Keratinocyte (primary cell): ENCODE data around the gene ANXA11. TPM values are rescaled to one million over a fixed set of nuclear protein-coding genes. Genes with fewer than 3 reads are reported as not detected.

ENCODE experiments used
- DNase-seq: peaks from one replicate; pipeline ENCODE4 v3.0.0-alpha.2; 2011; ENCODE audit warnings: low read depth, missing footprints, low spot score
- FAIRE-seq: peaks from 2 replicates; lab custom pipeline; 2011; peaks lifted over from hg19 to GRCh38; lab: Jason Lieb, UNC
- H2AFZ ChIP-seq: 2 replicates; pipeline ENCODE4 v1.6.0; 2012; ENCODE audit warnings: low read length, control low read depth, inconsistent platforms; ENCODE audit not compliant: control insufficient read depth
- H3K27ac ChIP-seq: 2 replicates; pipeline ENCODE4 v1.5.1; 2011; ENCODE audit warnings: low read length; ENCODE audit not compliant: control insufficient read depth, insufficient read depth
- H3K27me3 ChIP-seq: 3 replicates; pipeline ENCODE4 v1.6.0; 2011; ENCODE audit warnings: low read length; ENCODE audit not compliant: control insufficient read depth, insufficient read depth; ENCODE audit errors: extremely low read depth
- H3K36me3 ChIP-seq, 2 experiments: 2 replicates in 1 of 2; 3 replicates in 1 of 2; pipeline ENCODE4 v1.5.1; 2011; ENCODE audit warnings: low read length in 2 of 2, mild to moderate bottlenecking in 1 of 2; ENCODE audit not compliant: control insufficient read depth in 2 of 2, insufficient read depth in 2 of 2; ENCODE audit errors: extremely low read depth in 1 of 2
- H3K4me1 ChIP-seq: 3 replicates; pipeline ENCODE4 v1.5.1; 2011; ENCODE audit warnings: low read length; ENCODE audit not compliant: control insufficient read depth, insufficient read depth; ENCODE audit errors: extremely low read depth
- H3K4me2 ChIP-seq: 3 replicates; pipeline ENCODE4 v1.6.0; 2011; ENCODE audit warnings: low read depth, low read length; ENCODE audit not compliant: control insufficient read depth, insufficient read depth; ENCODE audit errors: extremely low read depth
- H3K4me3 ChIP-seq, 3 experiments: fragments of 200-600 bp in 1 of 3; sonication (generic) in 1 of 3; 2 replicates in 2 of 3; 3 replicates in 1 of 3; pipeline ENCODE4 v1.5.1; 2011 to 2016; ENCODE audit warnings: low read length in 3 of 3, mild to moderate bottlenecking in 3 of 3, control low read depth in 2 of 3, inconsistent platforms in 1 of 3, low read depth in 1 of 3, mixed read lengths in 1 of 3, mixed run types in 1 of 3, moderate library complexity in 1 of 3; ENCODE audit not compliant: control insufficient read depth in 2 of 3, insufficient read depth in 2 of 3; ENCODE audit errors: extremely low read depth in 1 of 3
- H3K79me2 ChIP-seq: 2 replicates; pipeline ENCODE4 v1.6.0; 2012; ENCODE audit warnings: low read length; ENCODE audit not compliant: control insufficient read depth, insufficient read depth
- H3K9ac ChIP-seq: 3 replicates; pipeline ENCODE4 v1.6.0; 2011; ENCODE audit warnings: low read length; ENCODE audit not compliant: control insufficient read depth, insufficient read depth; ENCODE audit errors: extremely low read depth
- H3K9me1 ChIP-seq: 3 replicates; pipeline ENCODE4 v1.6.0; 2011; ENCODE audit warnings: low read length; ENCODE audit not compliant: control insufficient read depth, insufficient read depth; ENCODE audit errors: extremely low read depth
- H3K9me3 ChIP-seq: 2 replicates; pipeline ENCODE4 v1.5.1; 2012; ENCODE audit warnings: low read depth, low read length; ENCODE audit not compliant: control insufficient read depth
- H4K20me1 ChIP-seq: 3 replicates; pipeline ENCODE4 v1.6.0; 2011; ENCODE audit warnings: low read length; ENCODE audit not compliant: control insufficient read depth, insufficient read depth; ENCODE audit errors: extremely low read depth
- CTCF ChIP-seq, 3 experiments: IDR thresholded peaks in 1 of 3; conservative IDR thresholded peaks in 1 of 3; optimal IDR thresholded peaks in 1 of 3; 2 replicates in 2 of 3; 3 replicates in 1 of 3; pipeline versions ENCODE3 to v1.5.1; 2011; ENCODE audit warnings: low read length in 3 of 3, mild to moderate bottlenecking in 3 of 3, moderate library complexity in 2 of 3, control low read depth in 1 of 3, inconsistent platforms in 1 of 3; ENCODE audit not compliant: insufficient read depth in 2 of 3; ENCODE audit errors: extremely low read depth in 1 of 3
- EZH2 ChIP-seq: IDR thresholded peaks from one replicate; pipeline ENCODE4 v1.6.1; 2012; ENCODE audit warnings: inconsistent platforms, mild to moderate bottlenecking, low read length, moderate library complexity
- dilution Hi-C: fragments of 300-500 bp; cut with MboI; formaldehyde crosslinking; loops from one replicate; pipeline ENCODE4 v1.7.0; 2020; ENCODE audit warnings: low sequenced_read_pairs; ENCODE audit not compliant: extremely low pct_ligation_motif_present
- polyA plus RNA-seq, 5 experiments: library from polyadenylated mRNA; depleted of rRNA in 3 of 5; stranded (reverse) in 3 of 5; stranded (forward) in 1 of 5; unstranded in 1 of 5; fragments of >200 nt; gene quantifications; 1 replicate in 1 of 5; 2 replicates in 3 of 5; 3 replicates in 1 of 5; pipeline versions ENCODE4 v1.2.1 to v1.2.3, GENCODE V29; 2011 to 2012; ENCODE audit warnings: missing spikeins in 2 of 5, low read depth in 1 of 5, low replicate concordance in 1 of 5

ANXA11 gene
- polyA plus RNA-seq, 1 donor (not counting 4 experiments of a cell fraction or from before 2014, with no cell fraction given): 97.9 TPM

- H3K27me3 ChIP-seq: no peaks in the 10 kb centered on the region
- TF ChIP-seq CTCF (optimal IDR thresholded peaks at IDR 0.05 in 1 of 3, IDR thresholded peaks at IDR 0.05 in 1 of 3, conservative IDR thresholded peaks at IDR 0.05 in 1 of 3; ENCODE audit: extremely low read depth in 1 of 3, insufficient read depth in 2 of 3, low read length in 3 of 3): no peak
- TF ChIP-seq EZH2: no peak
- H2AFZ ChIP-seq: no peak overlapping the region
- DNase-seq (no peak), FAIRE-seq (no peak)
- no peaks in the 10 kb centered on the region for H3K4me1 ChIP-seq
- H3K79me2 ChIP-seq: peaks cover 90% of the 10 kb centered on the region
- peaks cover 2% of the 10 kb centered on the region for H3K9me1 ChIP-seq
- H3K9me3 ChIP-seq: no peaks in the 10 kb centered on the region
- H4K20me1 ChIP-seq: peaks cover 17% of the 10 kb centered on the region
- no peak overlapping the region for H3K4me3 ChIP-seq
- H3K9ac ChIP-seq: no peak overlapping the region
- H3K27ac ChIP-seq: no peak overlapping the region
- H3K36me3 ChIP-seq: peaks cover 6 to 13% of the 10 kb centered on the region in 2 experiments
- no peak overlapping the region for H3K4me2 ChIP-seq
- dilution Hi-C loops: no loop called here
These were observed 22.4 kb downstream of the ANXA11 start for GRCh38 chr10:80182986-80183385.

GRCh38 chr10:80177781-80178636 lies 27.3 kb downstream of the ANXA11 start:
- no peak overlapping the region for H3K27ac ChIP-seq
- FAIRE-seq (no peak), DNase-seq (no peak)
- no peaks in the 10 kb centered on the region for H3K9me3 ChIP-seq
- dilution Hi-C loops: no loop called here
- peaks cover 4 to 8% of the 10 kb centered on the region in 2 experiments for H3K36me3 ChIP-seq
- no peak overlapping the region for H3K9ac ChIP-seq
- H4K20me1 ChIP-seq: peaks cover 3% of the 10 kb centered on the region
- no peak overlapping the region for H2AFZ ChIP-seq
- H3K4me3 ChIP-seq: no peak overlapping the region
- no peak for TF ChIP-seq CTCF (optimal IDR thresholded peaks at IDR 0.05 in 1 of 3, IDR thresholded peaks at IDR 0.05 in 1 of 3, conservative IDR thresholded peaks at IDR 0.05 in 1 of 3; ENCODE audit: extremely low read depth in 1 of 3, insufficient read depth in 2 of 3, low read length in 3 of 3)
- H3K79me2 ChIP-seq: peaks cover 51% of the 10 kb centered on the region
- no peak overlapping the region for H3K4me2 ChIP-seq
- peaks cover 7% of the 10 kb centered on the region for H3K4me1 ChIP-seq
- H3K9me1 ChIP-seq: peaks cover 2% of the 10 kb centered on the region
- H3K27me3 ChIP-seq: no peaks in the 10 kb centered on the region
